Stimulated activated memory B cell treated with anti-CD40 and anti-IgM and Interleukin-4, amounts not matched to agents 10 μg/mL and 1 μg/mL and 100 μg/mL, for 72 hours (primary cell): ENCODE results near the gene EIF1B.
A peak's percentile ranks its signal among the peaks of the same experiment; 100 is the strongest.

Experiments used
- ATAC-seq: fragments of 150-1000 bp; cut with Tn5 transposase; 2 replicates; pipeline ENCODE4 v1.10.0; 2021
- H3K27ac Mint-ChIP-seq: one replicate; pipeline ENCODE4 v1.8.0; 2022; ENCODE audit warnings: mild to moderate bottlenecking, mixed read lengths
- H3K27me3 Mint-ChIP-seq: one replicate; pipeline ENCODE4 v1.8.0; 2022; ENCODE audit warnings: mixed read lengths
- H3K36me3 Mint-ChIP-seq: one replicate; pipeline ENCODE4 v1.8.0; 2022; ENCODE audit warnings: mixed read lengths
- H3K4me1 Mint-ChIP-seq: one replicate; pipeline ENCODE4 v1.8.0; 2022; ENCODE audit warnings: mixed read lengths
- H3K4me3 Mint-ChIP-seq: one replicate; pipeline ENCODE4 v1.8.0; 2022; ENCODE audit warnings: mild to moderate bottlenecking, moderate library complexity, mixed read lengths
- H3K9me3 Mint-ChIP-seq: one replicate; pipeline ENCODE4 v1.8.0; 2022; ENCODE audit warnings: mixed read lengths

The EIF1B gene

DNA sequence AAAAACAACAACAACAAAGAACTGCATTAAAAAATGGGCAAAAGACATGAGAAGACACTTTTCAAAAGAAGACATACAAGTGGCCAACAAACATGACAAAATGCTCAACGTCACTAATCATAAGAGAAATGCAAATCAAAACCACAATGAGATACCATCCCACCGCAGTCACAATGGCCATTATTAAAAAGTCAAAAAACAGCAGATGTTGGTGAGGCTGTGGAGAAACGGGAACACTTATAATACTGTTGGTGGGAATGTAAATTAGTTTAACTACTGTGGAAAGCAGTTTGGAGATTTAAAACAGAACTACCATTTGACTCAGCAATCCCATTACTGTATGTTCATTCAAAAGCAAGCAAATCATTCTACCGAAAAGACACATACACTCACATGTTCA is 15.1 kb downstream of the EIF1B start:
- no peak for ATAC-seq
- H3K4me3 Mint-ChIP-seq, result no peak overlapping the region
- H3K9me3 Mint-ChIP-seq, result no peaks in the 10 kb centered on the region
- no peaks in the 10 kb centered on the region for H3K27me3 Mint-ChIP-seq
- H3K36me3 Mint-ChIP-seq, result no peaks in the 10 kb centered on the region
- H3K4me1 Mint-ChIP-seq, result peaks cover 11% of the 10 kb centered on the region
- H3K27ac Mint-ChIP-seq, result no peak overlapping the region

DNA sequence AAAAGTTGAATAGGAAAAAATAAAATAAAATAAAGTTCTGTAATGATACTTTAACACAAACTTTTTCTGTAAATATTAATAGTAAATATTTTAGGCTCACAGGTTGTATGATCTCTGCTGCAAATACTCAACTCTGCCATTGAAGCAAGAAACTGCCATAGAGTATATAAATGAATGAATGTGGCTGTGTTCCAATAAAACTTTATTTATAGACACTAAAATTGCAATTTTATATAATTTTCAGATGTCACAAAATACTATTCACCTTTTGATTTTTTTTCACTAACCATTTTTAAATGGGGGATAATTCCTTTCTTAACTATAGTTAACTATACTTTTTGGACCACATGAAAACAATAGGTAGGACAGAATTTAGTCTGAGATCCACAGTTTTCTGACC is 16.0 kb downstream of the EIF1B start:
- Mint-ChIP-seq H3K36me3 (no peaks in the 10 kb centered on the region), H3K4me3 (no peak overlapping the region), H3K4me1 (peaks cover 11% of the 10 kb centered on the region), H3K9me3 (no peaks in the 10 kb centered on the region), H3K27me3 (no peaks in the 10 kb centered on the region), H3K27ac (no peak overlapping the region)
- ATAC-seq, result no peak

DNA sequence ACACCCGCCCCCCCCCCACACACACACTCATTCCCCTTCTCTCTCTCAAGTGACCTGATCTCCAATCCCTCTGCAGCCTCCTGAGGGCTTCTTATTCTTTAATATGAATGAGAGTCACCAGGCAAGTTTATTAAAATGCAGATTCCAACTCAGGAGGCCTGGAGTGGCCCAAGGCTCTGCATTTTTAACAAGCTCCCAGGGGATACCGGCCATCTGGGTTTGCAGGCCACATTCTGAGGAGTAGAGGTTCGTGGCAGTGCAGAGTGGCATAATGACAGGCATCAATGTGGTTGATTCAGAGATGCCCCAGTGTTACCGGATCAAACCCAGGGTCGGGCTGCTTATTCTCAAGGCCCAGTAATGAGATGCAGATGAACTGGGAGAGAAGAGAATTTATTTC is 18.9 kb downstream of the EIF1B start:
- Mint-ChIP-seq H3K27ac (no peak overlapping the region), H3K27me3 (peaks cover 8% of the 10 kb centered on the region), H3K4me3 (no peak overlapping the region), H3K4me1 (peaks cover 11% of the 10 kb centered on the region), H3K36me3 (no peaks in the 10 kb centered on the region), H3K9me3 (no peaks in the 10 kb centered on the region)
- no peak for ATAC-seq

DNA sequence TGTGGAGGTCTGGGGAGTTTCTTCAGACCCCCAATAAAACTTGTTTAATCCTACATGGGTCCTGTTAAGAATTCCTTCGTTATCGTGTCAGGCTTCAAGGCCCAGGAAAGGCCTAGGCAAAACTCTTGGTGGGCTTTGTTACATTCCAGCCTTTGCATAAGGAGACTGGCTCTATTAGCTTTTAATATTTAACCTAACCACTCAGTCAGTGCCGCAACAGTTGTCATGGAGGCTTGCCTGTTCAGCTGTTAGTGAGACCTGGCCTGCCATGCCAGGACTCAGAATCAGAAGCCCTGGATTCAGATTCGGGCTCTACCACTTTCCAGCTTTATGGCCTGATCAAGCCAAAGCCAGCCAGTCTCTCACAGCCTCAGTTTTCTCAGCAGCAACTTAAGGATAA is 19.6 kb downstream of the EIF1B start:
- Mint-ChIP-seq H3K27ac (no peak overlapping the region), H3K4me1 (peaks cover 11% of the 10 kb centered on the region), H3K4me3 (no peak overlapping the region), H3K36me3 (no peaks in the 10 kb centered on the region), H3K9me3 (no peaks in the 10 kb centered on the region), H3K27me3 (peaks cover 9% of the 10 kb centered on the region)
- ATAC-seq, result no peak

DNA sequence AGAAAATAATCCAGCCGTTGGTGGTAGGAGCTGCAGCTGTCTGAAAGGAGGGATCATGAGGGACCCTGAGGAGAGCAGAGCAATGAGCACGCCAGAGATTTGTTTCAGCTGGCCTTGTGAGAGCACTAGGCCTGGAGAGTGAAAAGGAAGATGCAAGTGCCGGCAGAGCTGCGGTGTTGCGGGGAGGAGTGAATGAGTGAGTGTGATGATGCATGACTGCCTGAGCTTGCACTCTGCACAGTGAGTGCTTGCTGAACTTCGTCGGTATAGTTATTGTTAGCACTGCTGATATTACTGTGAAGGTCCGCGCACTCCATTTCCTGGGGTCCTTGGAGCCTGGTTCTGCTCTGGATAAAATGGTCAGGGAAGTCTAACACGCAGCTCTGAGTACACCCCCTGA is 23.2 kb downstream of the EIF1B start:
- H3K27ac Mint-ChIP-seq, result no peak overlapping the region
- H3K36me3 Mint-ChIP-seq, result no peaks in the 10 kb centered on the region
- H3K9me3 Mint-ChIP-seq, result no peaks in the 10 kb centered on the region
- H3K27me3 Mint-ChIP-seq, result peaks cover 9% of the 10 kb centered on the region
- H3K4me3 Mint-ChIP-seq, result no peak overlapping the region
- peak; percentile 16 for ATAC-seq
- H3K4me1 Mint-ChIP-seq, result peaks cover under 1% of the 10 kb centered on the region

DNA sequence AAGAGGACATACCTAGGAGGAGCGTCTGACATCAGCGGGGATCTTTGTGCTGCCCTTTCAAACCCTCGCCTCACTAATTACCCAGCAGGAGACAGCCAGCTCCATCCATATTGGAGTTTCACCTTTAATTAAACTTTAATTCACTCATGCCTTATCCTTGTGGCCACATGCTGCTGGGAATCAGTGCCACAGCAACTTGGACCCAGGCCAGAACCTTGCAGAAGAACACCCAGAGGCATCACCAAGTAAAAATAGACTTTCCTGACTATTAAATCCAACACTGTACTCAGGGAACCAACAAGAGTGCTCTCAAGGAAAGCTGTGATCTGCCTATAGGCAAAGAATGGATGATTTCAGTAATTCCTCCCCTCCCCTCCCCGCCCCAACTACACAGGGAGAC is 23.9 kb downstream of the EIF1B start:
- no peak overlapping the region for H3K27ac Mint-ChIP-seq
- no peaks in the 10 kb centered on the region for H3K4me1 Mint-ChIP-seq
- ATAC-seq, result no peak
- H3K4me3 Mint-ChIP-seq, result no peak overlapping the region
- peaks cover 9% of the 10 kb centered on the region for H3K27me3 Mint-ChIP-seq
- no peaks in the 10 kb centered on the region for H3K9me3 Mint-ChIP-seq
- no peaks in the 10 kb centered on the region for H3K36me3 Mint-ChIP-seq

DNA sequence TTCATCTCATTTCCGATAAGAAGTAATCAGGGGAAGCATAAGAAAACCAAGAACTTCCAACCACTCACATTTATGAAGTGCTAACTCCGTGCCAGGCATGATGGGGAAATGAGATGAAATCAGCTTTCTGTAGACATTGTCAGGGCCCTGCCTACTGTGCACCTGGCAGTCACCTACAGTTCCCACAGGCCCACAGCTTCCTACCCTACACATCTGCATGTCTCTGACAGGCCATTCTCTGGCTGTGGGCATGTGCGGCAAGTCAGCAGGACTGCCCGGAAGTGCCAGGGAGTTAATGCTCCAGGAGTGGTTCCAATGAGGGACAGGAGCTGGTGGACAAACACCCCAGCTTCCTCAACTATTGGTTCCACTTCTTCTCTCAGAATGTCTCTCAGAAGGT is 24.3 kb downstream of the EIF1B start:
- H3K4me1 Mint-ChIP-seq, result no peaks in the 10 kb centered on the region
- no peaks in the 10 kb centered on the region for H3K36me3 Mint-ChIP-seq
- peaks cover 9% of the 10 kb centered on the region for H3K27me3 Mint-ChIP-seq
- no peak overlapping the region for H3K4me3 Mint-ChIP-seq
- ATAC-seq, result no peak
- no peak overlapping the region for H3K27ac Mint-ChIP-seq
- H3K9me3 Mint-ChIP-seq, result no peaks in the 10 kb centered on the region

DNA sequence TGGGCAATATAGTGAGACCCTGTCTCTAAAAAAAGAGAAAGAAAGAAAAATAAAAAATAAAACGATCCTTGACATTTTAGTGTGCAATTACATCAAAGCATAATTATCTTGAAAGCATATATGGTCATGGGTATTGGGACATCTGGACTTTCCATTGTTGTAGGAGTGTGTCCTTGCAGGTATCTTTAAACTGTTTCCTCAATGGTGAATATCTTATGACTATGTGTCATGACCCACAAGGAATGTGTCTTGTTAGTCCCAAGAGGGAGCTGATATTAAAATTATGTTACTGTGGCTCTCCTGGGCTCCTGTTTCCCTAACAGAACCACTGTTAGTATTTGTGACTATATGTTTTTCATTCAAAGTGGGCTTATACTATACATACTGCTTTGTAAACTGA is 26.6 kb downstream of the EIF1B start:
- H3K27ac Mint-ChIP-seq, result no peak overlapping the region
- no peaks in the 10 kb centered on the region for H3K36me3 Mint-ChIP-seq
- H3K4me1 Mint-ChIP-seq, result no peaks in the 10 kb centered on the region

DNA sequence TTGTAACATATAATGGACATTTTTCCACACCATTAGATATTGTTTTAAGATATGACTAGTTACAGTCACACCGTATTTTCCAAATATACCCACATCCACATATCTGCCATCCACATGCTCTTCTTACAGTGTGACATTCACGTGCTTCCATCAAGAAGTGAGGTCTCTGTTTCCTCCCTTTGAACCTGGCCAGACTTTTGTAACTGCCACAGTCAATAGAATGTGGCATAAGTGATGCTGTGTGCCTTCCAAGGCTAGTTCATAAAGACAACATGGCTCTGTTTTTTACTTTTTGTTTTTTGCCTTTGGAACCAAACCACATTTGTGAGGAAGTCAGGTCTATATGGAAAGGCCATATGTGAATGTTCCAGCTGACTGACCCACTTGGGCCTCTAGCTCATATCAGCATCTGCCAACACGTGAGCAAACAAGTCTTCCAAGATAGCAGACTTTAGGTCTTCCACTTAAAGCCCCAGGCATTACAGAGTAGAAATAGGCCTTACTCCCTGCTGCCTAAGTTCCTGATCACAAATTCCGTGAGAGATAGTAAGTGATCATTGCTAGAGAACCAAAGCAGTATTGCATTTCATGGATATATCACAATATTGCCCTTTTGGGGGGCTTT is 27.1 kb downstream of the EIF1B start:
- Mint-ChIP-seq H3K36me3 (no peaks in the 10 kb centered on the region), H3K9me3 (no peaks in the 10 kb centered on the region), H3K27me3 (peaks cover 9% of the 10 kb centered on the region), H3K4me3 (no peak overlapping the region), H3K27ac (no peak overlapping the region), H3K4me1 (no peaks in the 10 kb centered on the region)
- ATAC-seq, result no peak

More for the DNA sequence above, 26.6 kb downstream of the EIF1B start:
- Mint-ChIP-seq H3K9me3 (no peaks in the 10 kb centered on the region), H3K4me3 (no peak overlapping the region), H3K27me3 (peaks cover 9% of the 10 kb centered on the region)
- ATAC-seq, result no peak

DNA sequence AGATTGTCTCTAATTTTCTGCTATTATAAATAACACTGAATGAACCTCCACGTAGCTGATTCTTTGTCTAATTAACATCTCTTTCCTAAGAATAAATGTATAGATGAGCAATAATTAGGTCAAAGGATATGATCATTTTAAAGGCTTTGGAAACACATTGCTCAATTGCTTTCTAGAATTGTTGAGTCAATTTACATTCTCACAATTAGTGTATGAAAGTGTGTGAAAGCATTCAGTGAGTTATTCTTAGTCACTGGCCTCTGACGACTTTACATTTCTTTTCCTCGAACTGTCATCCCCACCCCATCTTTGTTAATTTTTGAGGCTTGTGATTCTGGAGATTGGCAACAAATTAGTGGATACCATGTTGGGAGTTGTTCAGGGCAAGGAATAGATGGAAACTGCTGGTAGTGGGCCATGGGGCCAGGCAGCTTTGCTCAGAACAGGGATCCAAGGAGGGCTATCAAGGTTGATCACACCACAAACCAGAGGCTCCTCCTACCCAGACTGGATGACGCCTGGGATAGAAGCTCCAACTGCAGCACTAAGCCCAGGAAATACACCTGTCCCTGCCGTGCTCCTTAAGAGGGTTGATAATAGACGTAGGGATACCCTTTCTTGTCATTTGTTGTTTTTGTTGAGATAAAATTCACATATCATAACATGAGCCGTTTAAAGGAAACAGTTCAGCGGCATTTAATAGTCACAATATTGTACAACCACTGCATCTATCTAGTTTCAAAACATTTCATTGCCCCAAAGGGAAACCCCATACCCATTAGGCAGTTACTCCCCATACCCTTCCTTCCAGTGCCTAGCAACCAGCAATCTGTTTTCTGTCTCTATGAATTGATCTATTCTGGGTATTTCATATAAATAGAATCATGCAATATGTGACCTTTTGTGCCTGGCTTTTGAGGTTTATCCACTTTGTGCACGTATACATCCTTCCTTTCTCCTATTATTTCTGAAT is 27.9 kb downstream of the EIF1B start:
- Mint-ChIP-seq H3K4me3 (no peak overlapping the region), H3K27ac (no peak overlapping the region)
- peak; percentile 56 for ATAC-seq

DNA sequence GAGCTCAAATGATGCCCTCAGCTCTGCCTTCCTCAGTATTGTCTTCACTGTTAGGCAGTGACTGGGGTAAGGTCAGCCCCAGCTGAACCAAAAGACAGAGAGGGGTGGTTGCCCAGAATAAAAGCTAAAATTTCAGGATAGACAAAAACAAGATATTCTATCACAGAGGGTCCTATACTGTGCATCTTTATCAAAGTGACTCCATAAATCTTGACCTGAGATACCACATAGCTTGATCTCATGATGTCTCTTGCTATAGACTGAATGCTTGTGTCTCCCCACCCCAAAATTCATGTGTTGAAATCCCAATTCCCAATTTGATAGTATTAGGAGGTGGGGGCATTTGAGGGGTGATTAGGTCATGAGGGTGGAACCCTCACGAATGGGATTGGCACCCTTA is 30.4 kb downstream of the EIF1B start:
- Mint-ChIP-seq H3K27me3 (no peaks in the 10 kb centered on the region), H3K4me3 (no peak overlapping the region)

More for the DNA sequence above, 27.9 kb downstream of the EIF1B start:
- Mint-ChIP-seq H3K9me3 (no peaks in the 10 kb centered on the region), H3K27me3 (peaks cover 9% of the 10 kb centered on the region), H3K4me1 (no peaks in the 10 kb centered on the region), H3K36me3 (no peaks in the 10 kb centered on the region)

DNA sequence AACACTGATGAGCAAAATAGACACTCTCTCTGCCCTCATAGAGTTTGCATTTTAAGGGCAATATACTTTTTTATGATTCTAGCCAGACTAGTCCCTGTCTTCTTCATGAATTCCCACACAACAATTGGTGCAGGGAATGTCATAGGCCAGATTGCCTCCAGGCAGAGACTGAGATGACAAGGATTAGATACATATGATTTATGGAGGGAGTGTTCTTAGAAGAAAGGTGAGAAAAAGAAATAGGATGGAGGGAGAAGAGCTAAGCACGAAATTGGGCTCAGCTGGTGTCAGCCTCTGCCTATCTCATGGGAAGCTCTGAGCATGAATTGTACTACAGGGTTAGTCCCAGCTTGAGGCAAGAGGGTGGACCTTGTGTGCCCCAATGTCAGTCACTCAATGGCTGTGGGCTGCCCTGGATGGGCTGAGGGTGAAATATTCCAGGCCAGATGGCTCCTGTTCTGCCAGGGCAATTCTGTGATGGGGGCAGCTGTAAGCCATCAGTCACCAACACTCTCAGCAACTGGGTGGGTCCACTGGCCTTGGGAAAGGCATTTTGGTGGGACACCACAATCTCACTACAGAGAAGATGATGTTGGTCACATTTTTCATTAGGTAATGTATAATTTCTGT is 31.1 kb downstream of the EIF1B start:
- H3K9me3 Mint-ChIP-seq, result no peaks in the 10 kb centered on the region
- H3K27ac Mint-ChIP-seq, result no peak overlapping the region
- H3K27me3 Mint-ChIP-seq, result no peaks in the 10 kb centered on the region
- H3K4me1 Mint-ChIP-seq, result no peaks in the 10 kb centered on the region
- H3K36me3 Mint-ChIP-seq, result no peaks in the 10 kb centered on the region
- no peak for ATAC-seq
- no peak overlapping the region for H3K4me3 Mint-ChIP-seq

More for the DNA sequence above, 30.4 kb downstream of the EIF1B start:
- no peak overlapping the region for H3K27ac Mint-ChIP-seq
- ATAC-seq, result no peak
- H3K36me3 Mint-ChIP-seq, result no peaks in the 10 kb centered on the region
- H3K9me3 Mint-ChIP-seq, result no peaks in the 10 kb centered on the region
- no peaks in the 10 kb centered on the region for H3K4me1 Mint-ChIP-seq

DNA sequence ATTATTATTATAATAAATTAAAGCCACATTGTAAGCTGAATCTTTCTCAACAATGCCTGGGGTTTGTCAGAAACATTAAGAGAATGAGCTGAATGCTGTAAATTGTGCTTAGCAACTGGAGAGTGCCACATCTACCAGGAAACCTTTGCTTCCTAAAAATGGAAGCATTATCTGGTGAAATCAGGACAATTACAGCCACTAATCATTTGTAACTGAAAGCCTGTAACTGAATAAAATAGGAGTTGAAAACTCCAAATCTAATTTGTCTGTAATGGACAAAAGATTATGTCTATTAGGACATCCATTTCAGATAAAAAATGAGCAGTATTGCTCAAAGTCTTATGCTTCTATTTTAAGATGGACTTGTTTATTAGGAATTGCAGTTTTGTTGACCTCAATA is 32.2 kb downstream of the EIF1B start:
- no peaks in the 10 kb centered on the region for H3K27me3 Mint-ChIP-seq
- H3K9me3 Mint-ChIP-seq, result no peaks in the 10 kb centered on the region
- no peak overlapping the region for H3K27ac Mint-ChIP-seq
- ATAC-seq, result no peak
- H3K36me3 Mint-ChIP-seq, result no peaks in the 10 kb centered on the region
- no peak overlapping the region for H3K4me3 Mint-ChIP-seq
- H3K4me1 Mint-ChIP-seq, result no peaks in the 10 kb centered on the region

DNA sequence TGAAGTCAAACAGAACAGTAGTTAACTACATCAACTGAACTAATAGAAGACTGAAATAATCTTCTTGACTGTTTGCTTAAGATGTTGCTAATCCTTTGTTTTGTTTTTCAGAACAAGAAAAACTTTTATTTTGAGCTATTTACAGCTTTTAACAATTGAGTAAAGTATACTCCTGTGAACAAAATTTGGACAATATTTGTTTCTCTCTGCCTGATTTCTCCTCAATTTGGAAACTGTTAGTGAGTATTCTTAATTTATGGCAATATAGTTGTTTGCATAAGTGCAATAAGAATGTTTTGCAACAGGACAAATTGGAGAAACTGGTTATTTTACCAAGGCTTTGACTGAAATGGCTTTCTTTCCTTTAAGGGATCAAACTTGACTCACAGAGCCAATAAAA is 41.0 kb downstream of the EIF1B start:
- no peak overlapping the region for H3K4me3 Mint-ChIP-seq
- H3K27me3 Mint-ChIP-seq, result peaks cover 16% of the 10 kb centered on the region
- H3K4me1 Mint-ChIP-seq, result no peaks in the 10 kb centered on the region
- peaks cover 3% of the 10 kb centered on the region for H3K9me3 Mint-ChIP-seq
- no peak overlapping the region for H3K27ac Mint-ChIP-seq
- no peak for ATAC-seq
- no peaks in the 10 kb centered on the region for H3K36me3 Mint-ChIP-seq

DNA sequence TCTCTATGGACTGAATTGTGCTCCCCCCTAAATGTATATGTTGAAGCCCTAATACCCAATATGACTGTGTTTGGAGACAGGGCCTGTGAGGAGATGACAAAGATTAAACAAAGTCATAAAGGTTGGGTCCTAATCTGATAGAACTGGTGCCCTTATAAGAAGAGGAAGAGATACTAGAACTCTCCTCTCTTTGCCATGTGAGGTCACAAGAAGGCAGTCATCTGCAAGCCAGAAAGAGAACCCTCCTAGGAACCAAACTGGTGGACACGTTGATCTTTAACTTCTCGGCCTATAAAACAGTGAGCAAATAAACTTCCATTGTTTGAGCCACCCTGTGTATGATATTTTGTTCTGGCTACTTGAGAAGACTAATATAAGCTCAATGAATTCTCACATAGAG is 45.9 kb downstream of the EIF1B start:
- peaks cover 3% of the 10 kb centered on the region for H3K9me3 Mint-ChIP-seq
- peak; percentile 36 for ATAC-seq
- peaks cover 27% of the 10 kb centered on the region for H3K27me3 Mint-ChIP-seq
- no peaks in the 10 kb centered on the region for H3K36me3 Mint-ChIP-seq
- no peaks in the 10 kb centered on the region for H3K4me1 Mint-ChIP-seq
- H3K27ac Mint-ChIP-seq, result no peak overlapping the region
- H3K4me3 Mint-ChIP-seq, result no peak overlapping the region
